ENCODE data around the gene IL17B. TPM values are rescaled to one million over a fixed set of nuclear protein-coding genes. Genes with fewer than 3 reads are reported as not detected.

IL17B gene
- polyA plus RNA-seq, 1 experiment = 0.24 TPM

DNA sequence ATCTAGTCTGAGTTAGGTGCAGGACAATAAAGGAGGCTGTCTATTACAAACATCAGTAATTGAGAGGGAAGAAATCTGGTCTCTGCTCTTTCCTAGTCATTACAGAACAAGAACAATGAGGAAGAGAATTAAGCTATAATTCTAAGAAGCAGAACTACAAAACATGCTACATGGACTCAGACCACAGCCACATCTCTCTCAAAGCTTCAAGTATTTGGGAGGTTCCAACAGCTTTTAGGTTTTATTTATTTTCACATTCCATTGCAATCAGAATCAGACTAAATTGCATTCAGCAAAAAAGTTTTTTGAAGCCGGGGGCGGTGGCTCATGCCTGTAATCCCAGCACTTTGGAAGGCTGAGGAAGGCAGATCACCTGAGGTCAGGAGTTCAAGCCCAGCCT is 34.9 kb downstream of the IL17B start:
- Histone ChIP-seq H3K27ac (ENCODE audit: low read depth, low read length) (no peak overlapping the region), H3K27me3 (ENCODE audit: control insufficient read depth, insufficient read depth, low read length) (no peaks in the 10 kb centered on the region), H3K9me3 (ENCODE audit: control insufficient read depth, insufficient read depth, low read length) (no peaks in the 10 kb centered on the region), H3K4me3 (ENCODE audit: low read depth, low read length) (no peak overlapping the region; the same call in 1 of the 2 replicates)
- TF ChIP-seq, protein P1, sequence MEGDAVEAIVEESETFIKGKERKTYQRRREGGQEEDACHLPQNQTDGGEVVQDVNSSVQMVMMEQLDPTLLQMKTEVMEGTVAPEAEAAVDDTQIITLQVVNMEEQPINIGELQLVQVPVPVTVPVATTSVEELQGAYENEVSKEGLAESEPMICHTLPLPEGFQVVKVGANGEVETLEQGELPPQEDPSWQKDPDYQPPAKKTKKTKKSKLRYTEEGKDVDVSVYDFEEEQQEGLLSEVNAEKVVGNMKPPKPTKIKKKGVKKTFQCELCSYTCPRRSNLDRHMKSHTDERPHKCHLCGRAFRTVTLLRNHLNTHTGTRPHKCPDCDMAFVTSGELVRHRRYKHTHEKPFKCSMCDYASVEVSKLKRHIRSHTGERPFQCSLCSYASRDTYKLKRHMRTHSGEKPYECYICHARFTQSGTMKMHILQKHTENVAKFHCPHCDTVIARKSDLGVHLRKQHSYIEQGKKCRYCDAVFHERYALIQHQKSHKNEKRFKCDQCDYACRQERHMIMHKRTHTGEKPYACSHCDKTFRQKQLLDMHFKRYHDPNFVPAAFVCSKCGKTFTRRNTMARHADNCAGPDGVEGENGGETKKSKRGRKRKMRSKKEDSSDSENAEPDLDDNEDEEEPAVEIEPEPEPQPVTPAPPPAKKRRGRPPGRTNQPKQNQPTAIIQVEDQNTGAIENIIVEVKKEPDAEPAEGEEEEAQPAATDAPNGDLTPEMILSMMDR (IDR thresholded peaks at IDR 0.05; ENCODE audit: low read depth, low read length) = no peak
- POLR2A ChIA-PET = interaction anchor here (2.3 kb wide), 1 partner anchor 19 kb away, joined by 6 read pairs; no protein-coding TSS in a partner anchor
- CTCF ChIA-PET = interaction anchor here (1.0 to 3.1 kb wide), 12 partner anchors 8 to 221 kb away, joined by 3 to 12 read pairs (median 5); partner anchors contain the start of gene PCYOX1L
- DNase-seq (ENCODE audit: low read depth, low spot score) = no peak

DNA sequence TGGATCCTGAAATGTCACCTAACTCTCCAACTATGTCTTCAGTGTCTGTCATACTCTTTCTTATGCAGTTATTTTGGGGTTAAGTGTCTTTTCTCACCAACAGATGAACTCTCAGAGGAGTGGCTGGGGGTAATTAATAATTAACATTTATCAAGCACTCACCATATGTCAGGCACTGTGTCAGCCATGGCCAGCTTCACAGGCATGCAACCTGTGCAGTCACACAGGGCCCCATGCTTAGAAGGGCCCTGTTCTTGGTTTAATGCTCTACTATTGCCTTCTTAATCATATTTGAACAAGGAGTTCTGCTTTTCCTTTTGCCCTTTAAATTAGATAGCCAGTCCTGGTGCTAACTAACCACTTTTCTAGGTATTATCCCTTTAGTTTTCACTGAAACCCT is 37.2 kb downstream of the IL17B start:
- POLR2A ChIA-PET = no interaction called here
- CTCF ChIA-PET = no interaction called here

DNA sequence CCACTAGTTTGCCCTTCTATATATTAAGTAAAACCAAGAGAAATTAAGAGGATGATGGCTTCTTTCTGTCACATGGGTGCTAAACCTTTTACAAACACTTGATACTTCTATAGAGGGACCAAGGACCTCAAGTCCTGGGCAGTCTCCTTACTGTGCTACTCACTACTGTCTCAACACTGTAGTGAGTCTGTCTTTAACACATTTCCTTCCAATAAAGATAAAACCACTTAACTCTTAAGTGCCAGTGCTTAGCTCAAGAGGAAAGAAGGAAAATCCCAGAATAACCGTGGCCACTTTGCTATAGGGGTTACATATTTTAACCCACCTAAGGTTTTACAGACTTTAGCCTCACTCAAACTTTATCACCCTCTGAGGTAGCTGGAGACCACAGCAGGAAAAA is 38.2 kb downstream of the IL17B start:
- ChIA-PET POLR2A (no interaction called here), CTCF (interaction anchor here (0.7 to 1.1 kb wide), 2 partner anchors 23 to 72 kb away, joined by 3 read pairs; no protein-coding TSS in a partner anchor)
- Histone ChIP-seq H3K27me3 (ENCODE audit: control insufficient read depth, insufficient read depth, low read length) (no peaks in the 10 kb centered on the region), H3K4me3 (ENCODE audit: low read depth, low read length) (no peak overlapping the region), H3K27ac (ENCODE audit: low read depth, low read length) (no peak overlapping the region), H3K9me3 (ENCODE audit: control insufficient read depth, insufficient read depth, low read length) (no peaks in the 10 kb centered on the region)
- no peak for DNase-seq (ENCODE audit: low read depth, low spot score)
- TF ChIP-seq, protein P1 (IDR thresholded peaks at IDR 0.05; ENCODE audit: low read depth, low read length) = no peak

More for the DNA sequence above, 37.2 kb downstream of the IL17B start:
- Histone ChIP-seq H3K27me3 (ENCODE audit: control insufficient read depth, insufficient read depth, low read length) (no peaks in the 10 kb centered on the region), H3K27ac (ENCODE audit: low read depth, low read length) (no peak overlapping the region), H3K9me3 (ENCODE audit: control insufficient read depth, insufficient read depth, low read length) (no peaks in the 10 kb centered on the region), H3K4me3 (ENCODE audit: low read depth, low read length) (no peak overlapping the region)
- DNase-seq (ENCODE audit: low read depth, low spot score) = no peak
- TF ChIP-seq, protein P1 (IDR thresholded peaks at IDR 0.05; ENCODE audit: low read depth, low read length) = no peak

DNA sequence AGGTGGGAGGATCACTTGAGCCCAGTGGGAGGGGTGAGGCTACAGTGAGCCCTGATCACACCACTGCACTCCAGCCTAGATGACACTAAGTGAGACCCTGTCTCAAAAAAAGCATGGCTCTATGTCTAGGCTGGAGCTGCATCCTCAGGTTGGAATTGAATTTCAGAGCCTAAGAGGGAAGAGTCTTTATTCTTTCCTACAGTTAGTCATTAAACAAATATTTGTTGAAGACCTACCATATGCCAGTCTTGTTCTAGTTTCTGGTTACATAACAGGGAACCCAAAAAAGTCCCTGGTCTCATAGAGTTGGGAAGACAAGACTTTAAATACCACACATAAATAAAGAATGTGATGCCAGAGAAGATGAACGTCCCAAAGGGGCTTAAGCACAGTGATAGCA is 40.7 kb downstream of the IL17B start:
- DNase-seq (ENCODE audit: low read depth, low spot score) = no peak
- ChIA-PET POLR2A (no interaction called here), CTCF (no interaction called here)
- Histone ChIP-seq H3K27ac (ENCODE audit: low read depth, low read length) (no peak overlapping the region), H3K4me3 (ENCODE audit: low read depth, low read length) (no peak overlapping the region), H3K27me3 (ENCODE audit: control insufficient read depth, insufficient read depth, low read length) (no peaks in the 10 kb centered on the region), H3K9me3 (ENCODE audit: control insufficient read depth, insufficient read depth, low read length) (no peaks in the 10 kb centered on the region)
- TF ChIP-seq, protein P1 (IDR thresholded peaks at IDR 0.05; ENCODE audit: low read depth, low read length) = no peak

DNA sequence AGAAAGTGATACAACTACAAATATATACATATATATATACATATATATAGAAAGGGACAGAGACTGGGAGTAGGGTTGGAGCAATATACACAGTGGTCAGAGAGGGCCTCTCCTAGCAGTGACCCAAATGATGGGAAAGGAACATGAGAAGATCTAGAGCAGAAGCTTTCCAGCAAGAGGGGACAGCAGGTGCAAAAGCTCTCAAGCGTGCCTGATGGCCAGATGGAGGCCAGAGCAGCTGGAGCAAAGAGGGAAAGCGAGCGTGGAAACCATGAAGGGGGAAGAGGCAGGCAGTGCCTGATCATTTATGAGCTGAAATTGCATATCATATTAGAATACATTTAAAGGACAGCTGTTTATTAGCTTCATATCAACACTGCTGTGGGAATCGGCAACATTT is 41.4 kb downstream of the IL17B start:
- Histone ChIP-seq H3K9me3 (ENCODE audit: control insufficient read depth, insufficient read depth, low read length) (no peaks in the 10 kb centered on the region), H3K27ac (ENCODE audit: low read depth, low read length) (no peak overlapping the region), H3K4me3 (ENCODE audit: low read depth, low read length) (no peak overlapping the region), H3K27me3 (ENCODE audit: control insufficient read depth, insufficient read depth, low read length) (no peaks in the 10 kb centered on the region)
- POLR2A ChIA-PET = no interaction called here
- DNase-seq (ENCODE audit: low read depth, low spot score) = no peak
- CTCF ChIA-PET = interaction anchor here (0.5 kb wide), 1 partner anchor 197 kb away, joined by 5 read pairs; no protein-coding TSS in a partner anchor
- TF ChIP-seq, protein P1 (IDR thresholded peaks at IDR 0.05; ENCODE audit: low read depth, low read length) = no peak
